ENCODE results near the gene PIAS1. TPM values are rescaled to one million over a fixed set of nuclear protein-coding genes. Genes with fewer than 3 reads are reported as not detected.
A peak's percentile ranks its signal among the peaks of the same experiment; 100 is the strongest.

Gene PIAS1
- total RNA-seq, 6 donors from 2014 or later: 44.7 to 114 (median 64.3) TPM

DNA sequence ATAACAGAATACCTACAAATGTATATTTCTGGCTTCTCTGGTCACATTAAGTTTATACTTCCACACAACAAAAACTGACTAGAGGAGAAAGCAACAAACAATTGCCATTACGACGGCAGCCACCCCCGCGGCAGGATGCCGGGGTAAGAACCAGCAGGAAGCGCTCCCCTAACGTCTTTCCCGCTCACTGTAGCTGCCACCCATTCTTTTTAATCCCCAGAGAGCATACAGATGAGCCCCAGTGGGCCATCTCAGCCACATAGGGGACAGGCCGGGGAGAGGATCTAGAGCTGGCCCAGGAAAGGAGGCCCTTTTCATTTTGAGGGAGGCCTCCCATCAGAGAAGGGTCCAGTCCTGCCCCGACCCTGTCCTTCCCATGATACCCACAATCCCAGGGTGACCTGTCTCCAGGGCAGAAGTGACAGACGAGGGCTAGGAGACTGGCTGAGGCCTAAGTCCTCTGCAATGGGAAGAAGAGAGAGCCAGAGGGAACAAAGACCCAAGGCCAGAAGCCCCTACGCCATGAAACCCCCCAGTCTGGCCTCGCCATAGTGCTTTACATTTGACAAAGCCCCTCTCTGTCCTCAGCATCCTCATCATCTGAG lies 154.6 kb downstream of the PIAS1 start:
- Histone ChIP-seq H3K4me1 (peaks cover 24 to 48% (median 29%) of the 10 kb centered on the region in 4 donors), H3K9me3 (no peaks in the 10 kb centered on the region), H3K27me3 (no peaks in the 10 kb centered on the region), H3K27ac (peak overlapping the region in 2 of 4 donors; percentile 9 to 45), H3K36me3 (no peaks in the 10 kb centered on the region), H3K4me3 (no peak overlapping the region)
- WGBS, 2 donors: 61 to 66% methylated on average over 11 to 13 of the region's 13 CpGs
- TF ChIP-seq POLR2AphosphoS5 (IDR thresholded peaks at IDR 0.05): no peak
- no peak for TF ChIP-seq POLR2A (IDR thresholded peaks at IDR 0.05)
- TF ChIP-seq CTCF (IDR thresholded peaks at IDR 0.05): no peak
- no peak for TF ChIP-seq EP300 (IDR thresholded peaks at IDR 0.05)
- ATAC-seq (ENCODE audit: low FRiP score in 2 of 2) (no peak), DNase-seq (no peak)

- ATAC-seq (ENCODE audit: low FRiP score in 2 of 2) (no peak), DNase-seq (no peak)
- H3K27me3 ChIP-seq: no peaks in the 10 kb centered on the region
- H3K4me1 ChIP-seq: peaks cover 24 to 43% (median 26%) of the 10 kb centered on the region in 4 donors
- H3K4me3 ChIP-seq: no peak overlapping the region
- no peak overlapping the region for H3K27ac ChIP-seq
- TF ChIP-seq CTCF (IDR thresholded peaks at IDR 0.05) (no peak), POLR2A (IDR thresholded peaks at IDR 0.05) (no peak), POLR2AphosphoS5 (IDR thresholded peaks at IDR 0.05) (no peak), EP300 (IDR thresholded peaks at IDR 0.05) (no peak)
- H3K9me3 ChIP-seq: no peaks in the 10 kb centered on the region
- no peaks in the 10 kb centered on the region for H3K36me3 ChIP-seq
- WGBS, 2 donors: 88 to 100% methylated on average over 1 to 7 of the region's 7 CpGs
These were observed 155.2 kb downstream of the PIAS1 start for GRCh38 chr15:68209272-68209671.

GRCh38 chr15:68209735-68210408 lies 155.8 kb downstream of the PIAS1 start:
- Histone ChIP-seq H3K36me3 (no peaks in the 10 kb centered on the region), H3K4me1 (peaks cover 19 to 38% (median 21%) of the 10 kb centered on the region in 4 donors), H3K27ac (no peak overlapping the region), H3K4me3 (no peak overlapping the region), H3K9me3 (no peaks in the 10 kb centered on the region), H3K27me3 (no peaks in the 10 kb centered on the region)
- TF ChIP-seq EP300 (IDR thresholded peaks at IDR 0.05) (no peak), POLR2AphosphoS5 (IDR thresholded peaks at IDR 0.05) (no peak), CTCF (IDR thresholded peaks at IDR 0.05) (no peak), POLR2A (IDR thresholded peaks at IDR 0.05) (no peak)
- ATAC-seq (ENCODE audit: low FRiP score in 2 of 2) (no peak), DNase-seq (no peak)
- WGBS, 2 donors: 67 to 69% methylated on average over 3 to 13 of the region's 13 CpGs

DNA sequence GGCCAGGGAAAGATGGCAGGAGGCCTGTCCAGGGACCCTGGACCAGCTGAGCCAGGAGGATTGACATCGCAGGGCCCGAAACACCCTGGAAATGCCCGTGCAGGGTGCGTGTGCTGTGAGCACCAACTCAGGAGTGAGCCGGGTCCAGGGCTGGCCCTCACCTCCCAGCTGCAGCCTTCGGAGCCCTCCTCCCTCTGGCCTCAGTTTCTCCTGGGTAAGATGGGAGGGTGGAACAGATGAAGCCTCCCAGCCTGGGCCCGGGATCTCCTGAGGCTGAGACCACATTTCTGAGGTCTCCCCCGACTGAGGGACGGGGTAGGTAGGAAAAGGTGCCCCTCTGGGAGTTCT lies 156.3 kb downstream of the PIAS1 start:
- TF ChIP-seq POLR2A (IDR thresholded peaks at IDR 0.05) (no peak), POLR2AphosphoS5 (IDR thresholded peaks at IDR 0.05) (no peak), EP300 (IDR thresholded peaks at IDR 0.05) (no peak), CTCF (IDR thresholded peaks at IDR 0.05) (no peak)
- no peak for DNase-seq
- Histone ChIP-seq H3K4me3 (no peak overlapping the region), H3K36me3 (no peaks in the 10 kb centered on the region), H3K27me3 (no peaks in the 10 kb centered on the region), H3K27ac (no peak overlapping the region), H3K9me3 (no peaks in the 10 kb centered on the region), H3K4me1 (peaks cover 14 to 38% (median 16%) of the 10 kb centered on the region in 4 donors)
- no peak for ATAC-seq (ENCODE audit: low FRiP score in 2 of 2)
- WGBS, 2 donors: 89% methylated on average over 9 of the region's 9 CpGs; no CpG with 5 or more reads in 1 of the 2 donors
